Measurements from ENCODE around the gene RAPGEF1.

DNA sequence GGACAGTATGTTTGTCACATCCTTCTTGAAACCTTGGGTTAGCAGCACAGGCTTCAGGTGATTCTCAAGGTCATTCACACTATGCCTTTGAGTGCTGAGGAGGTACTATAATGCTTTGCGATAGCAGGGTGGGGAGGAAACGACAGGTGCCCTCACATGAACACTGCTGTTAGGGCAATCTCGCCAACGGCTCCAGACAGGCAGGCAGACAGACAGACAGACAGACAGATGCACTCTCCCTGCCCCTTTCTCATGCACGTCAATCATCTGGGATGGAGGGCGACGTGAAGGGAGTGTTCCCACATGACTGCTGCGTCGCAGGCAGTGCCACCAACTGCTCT is 82.9 kb downstream of the RAPGEF1 start:
- TF ChIP-seq, protein P1, sequence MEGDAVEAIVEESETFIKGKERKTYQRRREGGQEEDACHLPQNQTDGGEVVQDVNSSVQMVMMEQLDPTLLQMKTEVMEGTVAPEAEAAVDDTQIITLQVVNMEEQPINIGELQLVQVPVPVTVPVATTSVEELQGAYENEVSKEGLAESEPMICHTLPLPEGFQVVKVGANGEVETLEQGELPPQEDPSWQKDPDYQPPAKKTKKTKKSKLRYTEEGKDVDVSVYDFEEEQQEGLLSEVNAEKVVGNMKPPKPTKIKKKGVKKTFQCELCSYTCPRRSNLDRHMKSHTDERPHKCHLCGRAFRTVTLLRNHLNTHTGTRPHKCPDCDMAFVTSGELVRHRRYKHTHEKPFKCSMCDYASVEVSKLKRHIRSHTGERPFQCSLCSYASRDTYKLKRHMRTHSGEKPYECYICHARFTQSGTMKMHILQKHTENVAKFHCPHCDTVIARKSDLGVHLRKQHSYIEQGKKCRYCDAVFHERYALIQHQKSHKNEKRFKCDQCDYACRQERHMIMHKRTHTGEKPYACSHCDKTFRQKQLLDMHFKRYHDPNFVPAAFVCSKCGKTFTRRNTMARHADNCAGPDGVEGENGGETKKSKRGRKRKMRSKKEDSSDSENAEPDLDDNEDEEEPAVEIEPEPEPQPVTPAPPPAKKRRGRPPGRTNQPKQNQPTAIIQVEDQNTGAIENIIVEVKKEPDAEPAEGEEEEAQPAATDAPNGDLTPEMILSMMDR (IDR thresholded peaks at IDR 0.05; ENCODE audit: low read length) = no peak
- no peak for TF ChIP-seq EZH2 (optimal IDR thresholded peaks at IDR 0.05; ENCODE audit: low read depth, low read length)
